B cell (primary cell): ENCODE measurements around the gene ANKRD10. TPM values are rescaled to one million over a fixed set of nuclear protein-coding genes. Genes with fewer than 3 reads are reported as not detected.

ENCODE experiments used
- ATAC-seq: fragments of 200-7000 bp; cut with Tn5 transposase; one replicate; pipeline ENCODE4 v1.10.0; 2021; ENCODE audit warnings: low read depth, mild to moderate bottlenecking, moderate number of reproducible peaks, moderate library complexity
- CTCF ChIA-PET: fragments of 350-600 bp; sonication (Branson Sonifier 250); formaldehyde crosslinking; loops from one replicate; lab custom pipeline; 2021; ENCODE audit warnings: antibody characterized with exemption, inconsistent platforms; lab: Charles Lee
- POLR2A ChIA-PET: fragments of 350-600 bp; sonication (Branson Sonifier 250); formaldehyde crosslinking; loops from one replicate; lab custom pipeline; 2021; ENCODE audit warnings: antibody characterized with exemption; lab: Charles Lee
- DNase-seq: peaks from one replicate; pipeline ENCODE4 v3.0.0; 2013
- H2AFZ ChIP-seq: 2 replicates; pipeline ENCODE4 v1.6.1; 2012; ENCODE audit warnings: mild to moderate bottlenecking, low read depth, low read length; ENCODE audit not compliant: insufficient read depth, poor library complexity, severe bottlenecking
- H3K27ac ChIP-seq, 2 donors: 1 replicate in 1 of 2; 2 replicates in 1 of 2; pipeline ENCODE4 v1.5.1; 2012 to 2013; ENCODE audit warnings: low read length in 2 of 2, mild to moderate bottlenecking in 2 of 2, moderate library complexity in 1 of 2
- H3K27me3 ChIP-seq, 4 experiments: fragments of 200-600 bp in 1 of 4; sonication (generic) in 1 of 4; replicated peaks in 1 of 4; 1 replicate in 2 of 4; 2 replicates in 2 of 4; pipeline versions ENCODE4 v1.6.1 to v1.7.0; 2013 to 2016; ENCODE audit warnings: low read length in 3 of 4, mild to moderate bottlenecking in 2 of 4, mixed read lengths in 1 of 4, moderate library complexity in 1 of 4; ENCODE audit not compliant: insufficient read depth in 4 of 4, control insufficient read depth in 3 of 4; ENCODE audit errors: control extremely low read depth in 1 of 4
- H3K36me3 ChIP-seq, 2 experiments: replicated peaks in 1 of 2; 1 replicate in 1 of 2; 2 replicates in 1 of 2; pipeline versions ENCODE4 v1.6.1 to v1.7.1; 2013; ENCODE audit warnings: low read length in 1 of 2; ENCODE audit not compliant: insufficient read depth in 2 of 2, control insufficient read depth in 1 of 2; ENCODE audit errors: control extremely low read depth in 1 of 2, extremely low read depth in 1 of 2
- H3K4me1 ChIP-seq, 2 donors: fragments of 200-600 bp in 1 of 2; sonication (generic) in 1 of 2; 1 replicate in 1 of 2; 2 replicates in 1 of 2; pipeline versions ENCODE4 v1.5.1 to v1.6.1; 2013 to 2017; ENCODE audit warnings: low read length in 2 of 2; ENCODE audit not compliant: control insufficient read depth in 2 of 2, insufficient read depth in 2 of 2
- H3K4me2 ChIP-seq: replicated peaks from 2 replicates; pipeline ENCODE3; 2012; ENCODE audit warnings: mild to moderate bottlenecking, low read depth, low read length; ENCODE audit not compliant: poor library complexity, severe bottlenecking
- H3K4me3 ChIP-seq, 5 experiments: fragments of 200-600 bp in 1 of 5; sonication (generic) in 1 of 5; 1 replicate in 3 of 5; 2 replicates in 2 of 5; pipeline versions ENCODE4 v1.5.1 to v1.7.0; 2011 to 2016; ENCODE audit warnings: low read length in 4 of 5, mild to moderate bottlenecking in 4 of 5, low read depth in 2 of 5, control low read depth in 1 of 5, moderate library complexity in 1 of 5; ENCODE audit not compliant: insufficient read depth in 1 of 5; ENCODE audit errors: control extremely low read depth in 1 of 5, extremely low read depth in 1 of 5
- H3K79me2 ChIP-seq: fragments of 200-600 bp; sonication (generic); one replicate; pipeline ENCODE4 v1.6.0; 2016; ENCODE audit warnings: low read length; ENCODE audit not compliant: control insufficient read depth, insufficient read depth
- H3K9ac ChIP-seq: fragments of 200-600 bp; sonication (generic); 2 replicates; pipeline ENCODE4 v1.6.1; 2017; ENCODE audit warnings: mild to moderate bottlenecking, low read length, moderate library complexity
- H3K9me3 ChIP-seq, 3 donors: one replicate each; pipeline versions ENCODE4 v1.6.1 to v1.7.1; 2013; ENCODE audit warnings: low read length in 2 of 3; ENCODE audit not compliant: control insufficient read depth in 2 of 3, insufficient read depth in 1 of 3; ENCODE audit errors: control extremely low read depth in 1 of 3
- H4K20me1 ChIP-seq: 2 replicates; pipeline ENCODE4 v1.6.0; 2012; ENCODE audit warnings: mild to moderate bottlenecking, low read length; ENCODE audit not compliant: insufficient read depth, control insufficient read depth, poor library complexity, severe bottlenecking
- H3K27ac Mint-ChIP-seq: one replicate; pipeline ENCODE4 v1.8.0; 2021; ENCODE audit warnings: mixed read lengths
- H3K27me3 Mint-ChIP-seq: one replicate; pipeline ENCODE4 v1.8.0; 2021; ENCODE audit warnings: mixed read lengths
- H3K4me1 Mint-ChIP-seq: one replicate; pipeline ENCODE4 v1.8.0; 2021; ENCODE audit warnings: mixed read lengths
- H3K4me3 Mint-ChIP-seq: one replicate; pipeline ENCODE4 v1.8.0; 2021; ENCODE audit warnings: mixed read lengths
- H3K9me3 Mint-ChIP-seq: one replicate; pipeline ENCODE4 v1.8.0; 2022; ENCODE audit warnings: mixed read lengths; ENCODE audit not compliant: insufficient read depth
- EZH2 ChIP-seq: IDR thresholded peaks from 2 replicates; pipeline ENCODE4 v1.6.1; 2012; ENCODE audit warnings: borderline replicate concordance, low read depth, mild to moderate bottlenecking, moderate library complexity, low read length; ENCODE audit not compliant: insufficient read depth, poor library complexity, severe bottlenecking
- WGBS: methylation state at CpG from one replicate; pipeline ENCODE4 v1.1.5; 2013; ENCODE audit warnings: missing lambda C conversion rate; ENCODE audit not compliant: insufficient coverage; 5-methylcytosine and 5-hydroxymethylcytosine counted together
- intact Hi-C: fragments of 100-400 bp; cut with micrococcal nuclease; formaldehyde crosslinking; loops from one replicate; pipeline ENCODE4 v1.10.0; 2022
- polyA plus RNA-seq: library from polyadenylated mRNA; depleted of rRNA; stranded (reverse); fragments of >200 nt; gene quantifications from 2 replicates; pipeline ENCODE4 v1.2.3, GENCODE V29; 2012
- total RNA-seq, 2 donors: library from RNA; stranded (reverse); fragments of 120-200 nt in 1 of 2; gene quantifications; 1 replicate in 1 of 2; 2 replicates in 1 of 2; pipeline versions ENCODE4 v1.2.3 to v1.2.4, GENCODE V29; 2013 to 2022
- TF ChIP-seq, protein P1 (sequence below): fragments of 200-600 bp; IDR thresholded peaks from one replicate; pipeline ENCODE4 v1.8.0; 2022; ENCODE audit warnings: antibody characterized with exemption, mild to moderate bottlenecking

Gene ANKRD10
- total and polyA plus RNA-seq, 2 donors (not counting 1 experiment from before 2014, with no cell fraction given), result 142 to 256 TPM

DNA sequence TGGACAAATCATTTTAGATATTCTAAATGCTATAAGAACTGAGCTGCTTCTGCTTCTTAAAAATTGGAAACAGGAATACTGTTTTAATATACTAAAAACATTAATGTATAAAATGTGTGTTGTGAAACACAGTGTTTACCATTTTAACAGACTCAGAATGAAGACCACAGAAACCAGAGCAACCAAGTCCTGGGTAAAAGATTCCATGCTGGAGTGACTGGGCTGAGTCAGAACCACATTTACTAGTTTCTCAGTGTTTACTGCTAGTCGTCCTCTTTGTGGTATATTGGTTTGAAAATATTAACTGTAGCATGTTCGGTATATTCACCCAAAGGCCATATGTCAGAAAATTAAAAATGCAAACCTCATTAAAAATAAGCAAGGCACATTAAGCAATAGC, 31.9 kb downstream of the ANKRD10 start:
- H2AFZ ChIP-seq, result no peak overlapping the region
- H3K9me3 ChIP-seq, result no peaks in the 10 kb centered on the region
- no CpG with 5 or more reads among the region's 2 CpGs for WGBS
- no peak overlapping the region for H3K4me3 ChIP-seq
- Mint-ChIP-seq H3K27me3 (no peaks in the 10 kb centered on the region), H3K9me3 (no peaks in the 10 kb centered on the region), H3K4me1 (no peaks in the 10 kb centered on the region), H3K4me3 (no peak overlapping the region), H3K27ac (no peak overlapping the region)
- no peaks in the 10 kb centered on the region for H4K20me1 ChIP-seq
- no peak overlapping the region for H3K4me2 ChIP-seq
- no peak for TF ChIP-seq EZH2
- TF ChIP-seq, protein P1, sequence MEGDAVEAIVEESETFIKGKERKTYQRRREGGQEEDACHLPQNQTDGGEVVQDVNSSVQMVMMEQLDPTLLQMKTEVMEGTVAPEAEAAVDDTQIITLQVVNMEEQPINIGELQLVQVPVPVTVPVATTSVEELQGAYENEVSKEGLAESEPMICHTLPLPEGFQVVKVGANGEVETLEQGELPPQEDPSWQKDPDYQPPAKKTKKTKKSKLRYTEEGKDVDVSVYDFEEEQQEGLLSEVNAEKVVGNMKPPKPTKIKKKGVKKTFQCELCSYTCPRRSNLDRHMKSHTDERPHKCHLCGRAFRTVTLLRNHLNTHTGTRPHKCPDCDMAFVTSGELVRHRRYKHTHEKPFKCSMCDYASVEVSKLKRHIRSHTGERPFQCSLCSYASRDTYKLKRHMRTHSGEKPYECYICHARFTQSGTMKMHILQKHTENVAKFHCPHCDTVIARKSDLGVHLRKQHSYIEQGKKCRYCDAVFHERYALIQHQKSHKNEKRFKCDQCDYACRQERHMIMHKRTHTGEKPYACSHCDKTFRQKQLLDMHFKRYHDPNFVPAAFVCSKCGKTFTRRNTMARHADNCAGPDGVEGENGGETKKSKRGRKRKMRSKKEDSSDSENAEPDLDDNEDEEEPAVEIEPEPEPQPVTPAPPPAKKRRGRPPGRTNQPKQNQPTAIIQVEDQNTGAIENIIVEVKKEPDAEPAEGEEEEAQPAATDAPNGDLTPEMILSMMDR, result no peak
- H3K79me2 ChIP-seq, result no peaks in the 10 kb centered on the region
- H3K9ac ChIP-seq, result no peak overlapping the region
- intact Hi-C loops, result no loop called here
- no peaks in the 10 kb centered on the region for H3K27me3 ChIP-seq
- DNase-seq, result no peak
- ChIA-PET POLR2A (no interaction called here), CTCF (interaction anchor here (0.8 kb wide), 1 partner anchor 23 kb away, joined by 3 read pairs; no protein-coding TSS in a partner anchor)
- H3K4me1 ChIP-seq, result no peaks in the 10 kb centered on the region
- H3K36me3 ChIP-seq, result peaks cover 0 to 4% of the 10 kb centered on the region in 2 experiments
- no peak overlapping the region for H3K27ac ChIP-seq
- no peak for ATAC-seq

DNA sequence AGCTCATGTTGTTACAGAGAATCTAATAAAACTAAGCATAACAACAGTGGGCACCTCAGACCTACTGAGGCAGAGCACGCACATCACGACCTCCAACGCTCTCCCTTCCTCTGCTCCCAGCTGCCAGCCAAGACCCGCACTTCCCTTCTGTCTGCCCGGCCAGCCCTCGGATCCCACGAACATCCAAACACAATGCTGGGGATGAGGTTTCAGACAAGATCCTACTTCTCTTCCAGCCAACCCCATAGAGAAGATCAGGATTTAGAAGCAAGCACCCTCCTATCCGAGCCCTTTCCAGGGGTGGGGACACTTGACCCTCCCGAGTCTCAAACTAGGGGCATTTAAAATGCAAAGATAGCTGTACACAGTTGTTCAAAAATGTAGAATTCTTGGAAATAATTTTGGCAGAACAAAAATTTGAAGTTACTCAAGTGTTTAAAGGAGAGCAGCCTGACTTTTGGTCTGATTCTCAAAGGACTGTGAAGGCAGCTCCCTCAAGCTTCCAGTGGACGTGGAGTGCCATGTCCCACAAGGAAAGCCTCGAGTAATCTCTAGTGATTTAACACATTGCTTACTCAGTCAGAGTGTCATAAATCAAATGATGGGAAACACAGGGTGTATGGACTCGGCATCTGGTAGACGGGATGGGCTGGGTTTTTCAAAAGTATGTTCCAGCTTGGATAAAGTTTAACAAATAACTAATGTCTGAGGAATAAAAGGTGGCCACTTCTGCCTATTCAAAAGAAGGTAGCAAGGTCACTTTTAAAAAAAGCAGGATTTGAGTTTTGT, 32.8 kb downstream of the ANKRD10 start:
- H3K4me2 ChIP-seq, result no peak overlapping the region
- Mint-ChIP-seq H3K27ac (no peak overlapping the region), H3K9me3 (no peaks in the 10 kb centered on the region), H3K27me3 (no peaks in the 10 kb centered on the region), H3K4me3 (no peak overlapping the region), H3K4me1 (no peaks in the 10 kb centered on the region)
- H3K9me3 ChIP-seq, result no peaks in the 10 kb centered on the region
- no peaks in the 10 kb centered on the region for H3K4me1 ChIP-seq
- DNase-seq (no peak), ATAC-seq (no peak)
- no peak overlapping the region for H3K27ac ChIP-seq
- H3K9ac ChIP-seq, result no peak overlapping the region
- CTCF ChIA-PET, result interaction anchor here (0.6 to 0.9 kb wide), 3 partner anchors 23 to 117 kb away, joined by 3 read pairs; no protein-coding TSS in a partner anchor
- H2AFZ ChIP-seq, result no peak overlapping the region
- H4K20me1 ChIP-seq, result no peaks in the 10 kb centered on the region
- 98% methylated on average over 12 of the region's 13 CpGs for WGBS
- no peaks in the 10 kb centered on the region for H3K79me2 ChIP-seq
- peaks cover 0 to 4% of the 10 kb centered on the region in 2 experiments for H3K36me3 ChIP-seq
- no peak for TF ChIP-seq EZH2
- TF ChIP-seq, protein P1, result no peak
- intact Hi-C loops, result no loop called here
- no peak overlapping the region for H3K4me3 ChIP-seq
- H3K27me3 ChIP-seq, result no peaks in the 10 kb centered on the region
- POLR2A ChIA-PET, result no interaction called here
